Mesenchymal stem cell (in vitro differentiated cells and primary cell): ENCODE measurements around the gene FBXL15.

Source experiments
- DNase-seq: peaks from one replicate; pipeline ENCODE4 v3.0.0-alpha.2; 2013
- H2AFZ ChIP-seq: one replicate; pipeline ENCODE4 v1.6.1; 2013; ENCODE audit warnings: low read depth, mild to moderate bottlenecking, control low read depth, inconsistent platforms, low read length, moderate library complexity
- H2AK5ac ChIP-seq: 2 replicates; pipeline ENCODE4 v1.6.1; 2013; ENCODE audit warnings: low read length, moderate library complexity, mild to moderate bottlenecking, inconsistent platforms; ENCODE audit not compliant: severe bottlenecking
- H2BK120ac ChIP-seq: one replicate; pipeline ENCODE4 v1.6.1; 2013; ENCODE audit warnings: low read depth, mild to moderate bottlenecking, inconsistent platforms, low read length, moderate library complexity
- H2BK12ac ChIP-seq, 2 experiments: one replicate each; pipeline ENCODE4 v1.6.1; 2013; ENCODE audit warnings: inconsistent platforms in 2 of 2, low read length in 2 of 2, mild to moderate bottlenecking in 2 of 2, moderate library complexity in 2 of 2, control low read depth in 1 of 2
- H2BK15ac ChIP-seq: one replicate; pipeline ENCODE4 v1.6.1; 2013; ENCODE audit warnings: mild to moderate bottlenecking, low read depth, inconsistent platforms; ENCODE audit not compliant: poor library complexity, severe bottlenecking
- H2BK5ac ChIP-seq: 2 replicates; pipeline ENCODE4 v1.6.1; 2013; ENCODE audit warnings: low read depth, mild to moderate bottlenecking, low read length, control low read depth, inconsistent platforms; ENCODE audit not compliant: poor library complexity, severe bottlenecking
- H3K14ac ChIP-seq, 2 experiments: one replicate each; pipeline ENCODE4 v1.6.1; 2013; ENCODE audit warnings: inconsistent platforms in 2 of 2, low read length in 2 of 2, control low read depth in 1 of 2, mild to moderate bottlenecking in 1 of 2, moderate library complexity in 1 of 2
- H3K18ac ChIP-seq, 2 experiments: one replicate each; pipeline ENCODE4 v1.6.1; 2013; ENCODE audit warnings: inconsistent platforms in 2 of 2, low read length in 2 of 2, control low read depth in 1 of 2, low read depth in 1 of 2, mild to moderate bottlenecking in 1 of 2
- H3K23ac ChIP-seq, 2 experiments: one replicate each; pipeline ENCODE4 v1.6.1; 2013; ENCODE audit warnings: inconsistent platforms in 2 of 2, low read length in 2 of 2, mild to moderate bottlenecking in 2 of 2, moderate library complexity in 2 of 2, control low read depth in 1 of 2
- H3K27ac ChIP-seq: 2 replicates; pipeline ENCODE4 v1.5.1; 2013; ENCODE audit warnings: mild to moderate bottlenecking, moderate library complexity, low read length, control low read depth, inconsistent platforms; ENCODE audit not compliant: poor library complexity, severe bottlenecking
- H3K27me3 ChIP-seq, 2 experiments: 2 replicates each; pipeline versions ENCODE4 v1.6.1 to v1.7.0; 2013; ENCODE audit warnings: low read length in 2 of 2, mild to moderate bottlenecking in 2 of 2, moderate library complexity in 2 of 2, control low read depth in 1 of 2, inconsistent platforms in 1 of 2; ENCODE audit not compliant: control insufficient read depth in 1 of 2, insufficient read depth in 1 of 2
- H3K36me3 ChIP-seq, 2 experiments: 2 replicates each; pipeline versions ENCODE4 v1.6.1 to v1.7.0; 2013; ENCODE audit warnings: low read length in 2 of 2, control low read depth in 1 of 2, inconsistent platforms in 1 of 2, low read depth in 1 of 2, mild to moderate bottlenecking in 1 of 2; ENCODE audit not compliant: insufficient read depth in 2 of 2, control insufficient read depth in 1 of 2
- H3K4ac ChIP-seq, 2 experiments: one replicate each; pipeline ENCODE4 v1.6.1; 2013; ENCODE audit warnings: inconsistent platforms in 2 of 2, low read length in 2 of 2, mild to moderate bottlenecking in 2 of 2, moderate library complexity in 2 of 2, control low read depth in 1 of 2, low read depth in 1 of 2
- H3K4me1 ChIP-seq: 2 replicates; pipeline ENCODE4 v1.6.1; 2013; ENCODE audit warnings: low read depth, low read length, control low read depth; ENCODE audit not compliant: control insufficient read depth, insufficient read depth
- H3K4me2 ChIP-seq: 2 replicates; pipeline ENCODE4 v1.6.1; 2013; ENCODE audit warnings: low read length, mild to moderate bottlenecking, inconsistent platforms; ENCODE audit not compliant: poor library complexity, severe bottlenecking
- H3K4me3 ChIP-seq, 2 experiments: 2 replicates each; pipeline versions ENCODE4 v1.5.1 to v1.7.0; 2013; ENCODE audit warnings: low read length in 2 of 2, mild to moderate bottlenecking in 2 of 2, control low read depth in 1 of 2, low read depth in 1 of 2; ENCODE audit not compliant: insufficient read depth in 1 of 2
- H3K79me1 ChIP-seq: replicated peaks from 2 replicates; pipeline ENCODE4 v1.6.1; 2013; ENCODE audit warnings: mild to moderate bottlenecking, control low read depth, low read length, inconsistent platforms; ENCODE audit not compliant: poor library complexity, severe bottlenecking
- H3K9ac ChIP-seq: 2 replicates; pipeline ENCODE4 v1.7.0; 2013; ENCODE audit warnings: mild to moderate bottlenecking, low read length, moderate library complexity
- H3K9me3 ChIP-seq: 2 replicates; pipeline ENCODE4 v1.7.0; 2013; ENCODE audit warnings: mild to moderate bottlenecking, low read length; ENCODE audit not compliant: control insufficient read depth
- H4K8ac ChIP-seq: one replicate; pipeline ENCODE4 v1.6.1; 2013; ENCODE audit warnings: inconsistent platforms, mild to moderate bottlenecking, low read length, moderate library complexity
- H4K91ac ChIP-seq: one replicate; pipeline ENCODE4 v1.6.1; 2013; ENCODE audit warnings: mild to moderate bottlenecking, low read length, inconsistent platforms
- WGBS: methylation state at CpG from one replicate; pipeline ENCODE4 v1.1.7; 2013; ENCODE audit warnings: mixed read lengths; 5-methylcytosine and 5-hydroxymethylcytosine counted together

Gene FBXL15

DNA sequence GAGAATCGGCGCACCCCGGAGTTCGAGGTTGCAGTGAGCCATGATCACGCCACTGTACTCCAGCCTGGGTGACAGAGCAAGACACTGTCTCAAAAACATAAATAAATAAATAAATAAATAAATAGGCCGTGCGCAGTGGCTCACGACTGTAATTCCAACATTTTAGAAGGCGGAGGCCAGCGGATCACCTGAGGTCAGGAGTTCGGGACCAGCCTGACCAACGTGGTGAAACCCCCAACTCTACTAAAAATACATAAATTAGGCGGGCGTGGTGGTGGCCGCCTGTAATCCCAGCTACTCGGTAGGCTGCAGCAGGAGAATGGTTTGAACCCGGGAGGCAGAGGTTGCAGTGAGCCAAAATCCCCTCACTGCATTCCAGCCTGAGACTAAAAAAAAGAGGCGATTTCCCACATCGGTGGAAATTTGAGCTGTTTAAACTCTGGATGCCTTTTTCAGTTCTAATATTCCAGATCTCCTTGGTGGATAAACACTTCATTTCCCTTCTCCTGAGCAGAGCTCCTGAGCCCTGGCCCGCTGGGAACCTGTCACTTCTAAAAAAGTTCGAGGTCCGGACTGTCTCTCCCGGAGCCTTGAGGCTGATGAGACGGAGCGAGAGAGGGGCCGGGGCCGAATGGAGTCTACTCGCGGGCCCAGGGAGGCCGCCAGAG, 27.1 kb upstream of the FBXL15 start:
- no peaks in the 10 kb centered on the region for H3K9me3 ChIP-seq

GRCh38 chr10:102394079-102394800, 26.4 kb upstream of the FBXL15 start:
- Histone ChIP-seq H3K9ac (peak overlapping the region; percentile 90), H3K9me3 (no peaks in the 10 kb centered on the region), H3K4me3 (peak overlapping the region; percentile 76 to 92), H3K23ac (peak overlapping the region in 1 of 2 experiments; percentile 95), H3K79me1 (peaks cover 17% of the 10 kb centered on the region), H4K8ac (peak overlapping the region; percentile 59), H2AFZ (peak overlapping the region; percentile 69), H2BK120ac (no peak overlapping the region), H3K18ac (peak overlapping the region; percentile 37 to 95), H3K36me3 (peaks cover 11 to 24% of the 10 kb centered on the region in 2 experiments), H4K91ac (no peak overlapping the region), H3K14ac (peak overlapping the region in 1 of 2 experiments; percentile 96), H3K27me3 (peaks cover 0 to 8% of the 10 kb centered on the region in 2 experiments), H2BK12ac (peak overlapping the region in 1 of 2 experiments; percentile 94), H2BK5ac (no peak overlapping the region), H3K4me1 (peaks cover 30% of the 10 kb centered on the region), H2AK5ac (no peak overlapping the region), H3K27ac (peak overlapping the region; percentile 24), H2BK15ac (peak overlapping the region; percentile 93), H3K4me2 (peak overlapping the region; percentile 78), H3K4ac (peak overlapping the region in 1 of 2 experiments; percentile 76)
- WGBS, result under 1% methylated on average over 71 of the region's 71 CpGs
- peak; percentile 99 for DNase-seq

More for the DNA sequence above, 27.1 kb upstream of the FBXL15 start:
- Histone ChIP-seq H3K36me3 (peaks cover 11 to 21% of the 10 kb centered on the region in 2 experiments), H3K4ac (no peak overlapping the region), H2BK12ac (no peak overlapping the region), H3K23ac (no peak overlapping the region), H3K79me1 (peaks cover 17% of the 10 kb centered on the region), H3K18ac (no peak overlapping the region), H3K9ac (peak overlapping the region; percentile 90), H4K8ac (no peak overlapping the region), H2BK15ac (peak overlapping the region; percentile 19), H3K27me3 (peaks cover 0 to 8% of the 10 kb centered on the region in 2 experiments), H3K4me1 (peaks cover 26% of the 10 kb centered on the region), H3K14ac (no peak overlapping the region), H3K27ac (peak overlapping the region; percentile 33), H2AK5ac (no peak overlapping the region), H3K4me2 (peak overlapping the region; percentile 78), H2BK5ac (no peak overlapping the region), H4K91ac (no peak overlapping the region), H2BK120ac (no peak overlapping the region), H2AFZ (no peak overlapping the region), H3K4me3 (peak overlapping the region in 1 of 2 experiments; percentile 92)
- WGBS, result 44% methylated on average over 30 of the region's 30 CpGs
- no peak for DNase-seq

GRCh38 chr10:102394801-102395399, 25.7 kb upstream of the FBXL15 start:
- Histone ChIP-seq H3K23ac (peak overlapping the region in 1 of 2 experiments; percentile 95), H3K4me2 (peak overlapping the region; percentile 78), H3K36me3 (peaks cover 11 to 27% of the 10 kb centered on the region in 2 experiments), H3K14ac (peak overlapping the region in 1 of 2 experiments; percentile 96), H2BK12ac (peak overlapping the region in 1 of 2 experiments; percentile 94), H3K18ac (peak overlapping the region; percentile 80 to 95), H2AK5ac (no peak overlapping the region), H3K4ac (peak overlapping the region in 1 of 2 experiments; percentile 60), H2AFZ (peak overlapping the region; percentile 68), H2BK120ac (peak overlapping the region; percentile 11), H3K9ac (peak overlapping the region; percentile 90), H4K91ac (peak overlapping the region; percentile 71), H3K27ac (peak overlapping the region; percentile 30), H3K4me3 (peak overlapping the region; percentile 76 to 92), H2BK15ac (peak overlapping the region; percentile 78), H2BK5ac (no peak overlapping the region), H3K4me1 (peaks cover 35% of the 10 kb centered on the region), H3K27me3 (peaks cover 0 to 8% of the 10 kb centered on the region in 2 experiments), H4K8ac (peak overlapping the region; percentile 59), H3K9me3 (no peaks in the 10 kb centered on the region), H3K79me1 (peaks cover 19% of the 10 kb centered on the region)
- WGBS, result 6% methylated on average over 26 of the region's 35 CpGs
- peak; percentile 75 for DNase-seq
